ENCODE measurements around the gene FNDC3B.

Gene FNDC3B

GRCh38 chr3:172369590-172370259 is 330.3 kb downstream of the FNDC3B start:
- peak; percentile 99 for DNase-seq (ENCODE audit: low spot score)

GRCh38 chr3:172370419-172370818 is 331.0 kb downstream of the FNDC3B start:
- no peak for DNase-seq (ENCODE audit: low spot score)

GRCh38 chr3:172371544-172371943 is 332.2 kb downstream of the FNDC3B start:
- no peak for DNase-seq (ENCODE audit: low spot score)

GRCh38 chr3:172372895-172373294 is 333.5 kb downstream of the FNDC3B start:
- DNase-seq (ENCODE audit: low spot score): no peak

- DNase-seq (ENCODE audit: low spot score): no peak
These were observed 334.5 kb downstream of the FNDC3B start for GRCh38 chr3:172373912-172374311.

- no peak for DNase-seq (ENCODE audit: low spot score)
These were observed 335.9 kb downstream of the FNDC3B start for GRCh38 chr3:172375206-172375850.

- no peak for DNase-seq (ENCODE audit: low spot score)
These were observed 337.0 kb downstream of the FNDC3B start for GRCh38 chr3:172376402-172376801.

- no peak for DNase-seq (ENCODE audit: low spot score)
These were observed 337.5 kb downstream of the FNDC3B start for GRCh38 chr3:172376881-172377280.

GRCh38 chr3:172378439-172378838 is 339.1 kb downstream of the FNDC3B start:
- no peak for DNase-seq (ENCODE audit: low spot score)

- no peak for DNase-seq (ENCODE audit: low spot score)
These were observed 340.0 kb downstream of the FNDC3B start for GRCh38 chr3:172379372-172379771.

- no peak for DNase-seq (ENCODE audit: low spot score)
These were observed 341.3 kb downstream of the FNDC3B start for GRCh38 chr3:172380632-172381031.

- DNase-seq (ENCODE audit: low spot score): no peak
These were observed 344.0 kb downstream of the FNDC3B start for GRCh38 chr3:172383306-172383796.

GRCh38 chr3:172384836-172385235 is 345.5 kb downstream of the FNDC3B start:
- no peak for DNase-seq (ENCODE audit: low spot score)

- no peak for DNase-seq (ENCODE audit: low spot score)
These were observed 348.4 kb downstream of the FNDC3B start for GRCh38 chr3:172387728-172388127.

GRCh38 chr3:172388412-172389078 is 349.2 kb downstream of the FNDC3B start:
- no peak for DNase-seq (ENCODE audit: low spot score)

GRCh38 chr3:172390792-172391191 is 351.4 kb downstream of the FNDC3B start:
- DNase-seq (ENCODE audit: low spot score): no peak

GRCh38 chr3:172391592-172392302 is 352.4 kb downstream of the FNDC3B start:
- DNase-seq (ENCODE audit: low spot score): no peak

- DNase-seq (ENCODE audit: low spot score): no peak
These were observed 355.3 kb downstream of the FNDC3B start for GRCh38 chr3:172394692-172395091.

GRCh38 chr3:172396400-172396799 is 357.0 kb downstream of the FNDC3B start:
- DNase-seq (ENCODE audit: low spot score): no peak

GRCh38 chr3:172397716-172398405 is 358.5 kb downstream of the FNDC3B start:
- DNase-seq (ENCODE audit: low spot score): no peak

- DNase-seq (ENCODE audit: low spot score): no peak
These were observed 359.1 kb downstream of the FNDC3B start for GRCh38 chr3:172398484-172398883.

- DNase-seq (ENCODE audit: low spot score): no peak
These were observed 362.7 kb downstream of the FNDC3B start for GRCh38 chr3:172402090-172402489.

Data from cerebellar cortex (tissue), 1 donor.